GM23338 (cell line): ENCODE data around the gene PSMD5. TPM values are rescaled to one million over a fixed set of nuclear protein-coding genes. Genes with fewer than 3 reads are reported as not detected.

ENCODE experiments used
- ATAC-seq: fragments of 200-7000 bp; cut with Tn5 transposase; 3 replicates; pipeline ENCODE4 v1.9.1; 2020
- DNase-seq: peaks from one replicate; pipeline ENCODE4 v3.0.0-alpha.2; 2015; ENCODE audit warnings: low spot score
- H2AFZ ChIP-seq: fragments of 200-600 bp; sonication (generic); 2 replicates; pipeline ENCODE4 v1.8.0; 2016; ENCODE audit warnings: antibody characterized with exemption, mild to moderate bottlenecking, moderate library complexity
- H3F3A ChIP-seq: fragments of 200-600 bp; sonication (generic); replicated peaks from 2 replicates; pipeline ENCODE4 v1.8.0; 2017; ENCODE audit warnings: antibody characterized with exemption, mixed run types, low read depth
- H3K27ac ChIP-seq: fragments of 200-600 bp; sonication (generic); 2 replicates; pipeline ENCODE4 v1.6.1; 2016; ENCODE audit warnings: low read depth
- H3K27me3 ChIP-seq: fragments of 200-600 bp; sonication (generic); 2 replicates; pipeline ENCODE4 v1.8.0; 2016; ENCODE audit warnings: mild to moderate bottlenecking, mixed run types, moderate library complexity; ENCODE audit not compliant: insufficient read depth
- H3K36me3 ChIP-seq: fragments of 200-600 bp; sonication (generic); 2 replicates; pipeline ENCODE4 v1.8.0; 2016; ENCODE audit warnings: mild to moderate bottlenecking; ENCODE audit not compliant: insufficient read depth
- H3K4me1 ChIP-seq: fragments of 200-600 bp; sonication (generic); 2 replicates; pipeline ENCODE4 v1.8.0; 2016; ENCODE audit warnings: mild to moderate bottlenecking, moderate library complexity; ENCODE audit not compliant: insufficient read depth
- H3K4me2 ChIP-seq: fragments of 200-600 bp; sonication (generic); 2 replicates; pipeline ENCODE4 v1.7.1; 2017; ENCODE audit warnings: mixed run types
- H3K4me3 ChIP-seq: fragments of 200-600 bp; sonication (generic); 2 replicates; pipeline ENCODE4 v1.6.1; 2016; ENCODE audit warnings: mixed run types
- H3K79me2 ChIP-seq: fragments of 200-600 bp; sonication (generic); replicated peaks from 2 replicates; pipeline ENCODE4 v1.8.0; 2017; ENCODE audit warnings: mild to moderate bottlenecking; ENCODE audit not compliant: insufficient read depth
- H3K9me2 ChIP-seq: fragments of 200-600 bp; sonication (generic); 2 replicates; pipeline ENCODE4 v1.8.0; 2017; ENCODE audit not compliant: insufficient read depth
- H4K20me1 ChIP-seq: fragments of 200-600 bp; sonication (generic); replicated peaks from 2 replicates; pipeline ENCODE4 v1.8.0; 2017; ENCODE audit warnings: mild to moderate bottlenecking; ENCODE audit not compliant: insufficient read depth
- H3K27ac Mint-ChIP-seq: 2 replicates; pipeline ENCODE4 v1.8.0; 2020; ENCODE audit warnings: inconsistent platforms, mild to moderate bottlenecking, moderate library complexity, mixed read lengths
- H3K27me3 Mint-ChIP-seq: 3 replicates; pipeline ENCODE4 v1.8.0; 2022; ENCODE audit warnings: low read depth, mild to moderate bottlenecking, moderate library complexity, mixed read lengths, inconsistent platforms; ENCODE audit not compliant: insufficient read depth, poor library complexity
- H3K36me3 Mint-ChIP-seq: 3 replicates; pipeline ENCODE4 v1.8.0; 2021; ENCODE audit warnings: low read depth, mild to moderate bottlenecking, inconsistent platforms, moderate library complexity, mixed read lengths
- H3K4me1 Mint-ChIP-seq: 3 replicates; pipeline ENCODE4 v1.8.0; 2020; ENCODE audit warnings: mild to moderate bottlenecking, inconsistent platforms, mixed read lengths
- H3K4me3 Mint-ChIP-seq: 3 replicates; pipeline ENCODE4 v1.8.0; 2021; ENCODE audit warnings: moderate library complexity, mild to moderate bottlenecking, inconsistent platforms, mixed read lengths
- H3K9me3 Mint-ChIP-seq: 3 replicates; pipeline ENCODE4 v1.8.0; 2020; ENCODE audit warnings: moderate library complexity, mild to moderate bottlenecking, inconsistent platforms, mixed read lengths
- CREB1 ChIP-seq: fragments of 250-450 bp; sonication (Bioruptor Pico); IDR thresholded peaks from 2 replicates; pipeline ENCODE4 v1.5.0; 2020; ENCODE audit warnings: low read depth, mild to moderate bottlenecking, moderate library complexity
- EZH2 ChIP-seq: fragments of 200-600 bp; sonication (generic); IDR thresholded peaks from one replicate; pipeline ENCODE4 v1.8.0; 2017; ENCODE audit warnings: antibody characterized with exemption, mild to moderate bottlenecking, low read depth; ENCODE audit not compliant: unreplicated experiment
- EZH2phosphoT487 ChIP-seq: fragments of 200-600 bp; sonication (generic); IDR thresholded peaks from one replicate; pipeline ENCODE4 v1.8.1; 2018; ENCODE audit warnings: antibody characterized with exemption; ENCODE audit not compliant: unreplicated experiment
- JUNB ChIP-seq: IDR thresholded peaks from one replicate; pipeline ENCODE4 v1.6.1; 2016; ENCODE audit warnings: antibody characterized with exemption; ENCODE audit not compliant: unreplicated experiment
- NANOG ChIP-seq: IDR thresholded peaks from 2 replicates; pipeline ENCODE4 v1.6.1; 2016; ENCODE audit warnings: antibody characterized with exemption, borderline replicate concordance
- POLR2AphosphoS5 ChIP-seq: IDR thresholded peaks from 2 replicates; pipeline ENCODE4 v1.6.1; 2016; ENCODE audit warnings: antibody characterized with exemption, low read depth
- STAT1 ChIP-seq: IDR thresholded peaks from one replicate; pipeline ENCODE4 v1.6.1; 2016; ENCODE audit warnings: antibody characterized with exemption; ENCODE audit not compliant: unreplicated experiment
- ZNF114 ChIP-seq: fragments of 250-450 bp; sonication (Bioruptor Pico); IDR thresholded peaks from 2 replicates; pipeline ENCODE4 v1.5.0; 2020; ENCODE audit warnings: mild to moderate bottlenecking, moderate library complexity
- ZNF331 ChIP-seq: fragments of 250-450 bp; sonication (Bioruptor Pico); IDR thresholded peaks from 2 replicates; pipeline ENCODE4 v1.5.0; 2020; ENCODE audit warnings: low read depth, mild to moderate bottlenecking, moderate library complexity
- polyA plus RNA-seq: library from polyadenylated mRNA; unstranded; fragments of >200 nt; fragmentation: Nextera tagmentation; extraction: Ambion mirVana; gene quantifications from 2 replicates; pipeline ENCODE4 v1.2.1, GENCODE V29; 2016
- total RNA-seq: library from RNA; depleted of rRNA; stranded (reverse); fragments of >200 nt; shearing (Covaris generic); gene quantifications from 2 replicates; pipeline ENCODE4 v1.2.3, GENCODE V29; 2014
- TF ChIP-seq, protein P1 (sequence below), 2 experiments: fragments of 200-600 bp in 1 of 2; sonication (generic) in 1 of 2; conservative IDR thresholded peaks; 2 replicates each; pipeline versions ENCODE4 v1.5.1 to v1.6.1; 2016 to 2017; ENCODE audit warnings: antibody characterized with exemption in 2 of 2, low read depth in 2 of 2, mild to moderate bottlenecking in 2 of 2, moderate library complexity in 1 of 2
- TF ChIP-seq, protein P2 (sequence below): fragments of 250-450 bp; sonication (Bioruptor Pico); IDR thresholded peaks from 2 replicates; pipeline ENCODE4 v1.5.0; 2020; ENCODE audit warnings: mild to moderate bottlenecking, moderate library complexity
- TF ChIP-seq, protein P3 (sequence below): IDR thresholded peaks from one replicate; pipeline ENCODE4 v1.6.1; 2018; ENCODE audit warnings: antibody characterized with exemption; ENCODE audit not compliant: unreplicated experiment
- TF ChIP-seq, protein P4 (sequence below): IDR thresholded peaks from 2 replicates; pipeline ENCODE4 v1.6.1; 2016; ENCODE audit warnings: antibody characterized with exemption

PSMD5 gene
- total and polyA plus RNA-seq, 2 experiments from 2014 or later, result 23.9 to 40.5 TPM

DNA sequence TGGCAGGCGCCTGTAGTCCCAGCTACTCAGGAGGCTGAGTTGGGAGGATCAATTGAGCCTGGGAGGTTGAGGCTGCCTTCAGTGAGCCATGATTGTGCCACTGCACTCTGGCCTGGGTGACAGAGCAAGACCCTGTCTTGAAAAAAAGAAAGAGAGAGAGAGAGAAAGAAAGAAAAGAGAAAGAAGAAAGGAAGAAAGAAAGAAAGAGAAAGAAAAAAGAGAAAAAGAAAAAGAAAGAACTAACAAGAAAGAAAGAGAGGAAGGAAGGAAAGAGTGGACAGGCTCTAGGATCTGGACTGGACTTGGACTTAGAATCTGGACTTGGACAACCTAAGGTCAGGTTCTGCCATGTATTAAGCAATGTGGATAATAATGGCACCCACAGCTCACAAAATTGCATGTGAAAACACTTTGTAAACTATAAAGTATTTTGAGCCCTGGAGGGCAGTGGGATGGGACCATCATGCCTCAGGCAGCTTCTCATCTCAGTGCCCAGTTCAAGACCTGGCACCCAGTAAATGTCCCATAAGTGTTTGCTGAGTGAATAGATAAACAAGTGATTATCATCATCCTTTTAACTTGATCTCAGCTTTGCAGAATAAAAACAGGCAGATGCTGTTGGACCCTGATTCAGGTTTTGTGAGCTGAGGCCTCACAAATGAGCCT is 47.0 kb upstream of the PSMD5 start:
- Histone ChIP-seq H3K79me2 (no peaks in the 10 kb centered on the region), H3K9me2 (no peaks in the 10 kb centered on the region), H3K4me2 (no peak overlapping the region), H3K4me3 (no peak overlapping the region), H3K27me3 (peaks cover 14% of the 10 kb centered on the region), H2AFZ (0 out of 2 replicates have a peak overlapping the region, but pooled peaks have one; percentile 11), H3F3A (peaks cover 8% of the 10 kb centered on the region; the same call in 1 of the 2 replicates), H3K27ac (no peak overlapping the region), H3K4me1 (peaks cover 6% of the 10 kb centered on the region; the same call in 1 of the 2 replicates), H4K20me1 (no peaks in the 10 kb centered on the region), H3K36me3 (no peaks in the 10 kb centered on the region)
- Mint-ChIP-seq H3K4me3 (no peak overlapping the region), H3K9me3 (no peaks in the 10 kb centered on the region), H3K27ac (no peak overlapping the region), H3K27me3 (peaks cover 14% of the 10 kb centered on the region), H3K4me1 (peaks cover 20% of the 10 kb centered on the region), H3K36me3 (no peaks in the 10 kb centered on the region)
- no peak for DNase-seq
- ATAC-seq, result no peak
- TF ChIP-seq NANOG, result no peak
- TF ChIP-seq, protein P1, sequence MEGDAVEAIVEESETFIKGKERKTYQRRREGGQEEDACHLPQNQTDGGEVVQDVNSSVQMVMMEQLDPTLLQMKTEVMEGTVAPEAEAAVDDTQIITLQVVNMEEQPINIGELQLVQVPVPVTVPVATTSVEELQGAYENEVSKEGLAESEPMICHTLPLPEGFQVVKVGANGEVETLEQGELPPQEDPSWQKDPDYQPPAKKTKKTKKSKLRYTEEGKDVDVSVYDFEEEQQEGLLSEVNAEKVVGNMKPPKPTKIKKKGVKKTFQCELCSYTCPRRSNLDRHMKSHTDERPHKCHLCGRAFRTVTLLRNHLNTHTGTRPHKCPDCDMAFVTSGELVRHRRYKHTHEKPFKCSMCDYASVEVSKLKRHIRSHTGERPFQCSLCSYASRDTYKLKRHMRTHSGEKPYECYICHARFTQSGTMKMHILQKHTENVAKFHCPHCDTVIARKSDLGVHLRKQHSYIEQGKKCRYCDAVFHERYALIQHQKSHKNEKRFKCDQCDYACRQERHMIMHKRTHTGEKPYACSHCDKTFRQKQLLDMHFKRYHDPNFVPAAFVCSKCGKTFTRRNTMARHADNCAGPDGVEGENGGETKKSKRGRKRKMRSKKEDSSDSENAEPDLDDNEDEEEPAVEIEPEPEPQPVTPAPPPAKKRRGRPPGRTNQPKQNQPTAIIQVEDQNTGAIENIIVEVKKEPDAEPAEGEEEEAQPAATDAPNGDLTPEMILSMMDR (conservative IDR thresholded peaks at IDR 0.05; ENCODE audit: low read depth in 2 of 2), result no peak
- TF ChIP-seq ZNF331 (CRISPR knock-in tag), result no peak
- no peak for TF ChIP-seq JUNB
- TF ChIP-seq EZH2, result no peak
- no peak for TF ChIP-seq EZH2phosphoT487
- no peak for TF ChIP-seq STAT1
- no peak for TF ChIP-seq CREB1
- TF ChIP-seq, protein P2, sequence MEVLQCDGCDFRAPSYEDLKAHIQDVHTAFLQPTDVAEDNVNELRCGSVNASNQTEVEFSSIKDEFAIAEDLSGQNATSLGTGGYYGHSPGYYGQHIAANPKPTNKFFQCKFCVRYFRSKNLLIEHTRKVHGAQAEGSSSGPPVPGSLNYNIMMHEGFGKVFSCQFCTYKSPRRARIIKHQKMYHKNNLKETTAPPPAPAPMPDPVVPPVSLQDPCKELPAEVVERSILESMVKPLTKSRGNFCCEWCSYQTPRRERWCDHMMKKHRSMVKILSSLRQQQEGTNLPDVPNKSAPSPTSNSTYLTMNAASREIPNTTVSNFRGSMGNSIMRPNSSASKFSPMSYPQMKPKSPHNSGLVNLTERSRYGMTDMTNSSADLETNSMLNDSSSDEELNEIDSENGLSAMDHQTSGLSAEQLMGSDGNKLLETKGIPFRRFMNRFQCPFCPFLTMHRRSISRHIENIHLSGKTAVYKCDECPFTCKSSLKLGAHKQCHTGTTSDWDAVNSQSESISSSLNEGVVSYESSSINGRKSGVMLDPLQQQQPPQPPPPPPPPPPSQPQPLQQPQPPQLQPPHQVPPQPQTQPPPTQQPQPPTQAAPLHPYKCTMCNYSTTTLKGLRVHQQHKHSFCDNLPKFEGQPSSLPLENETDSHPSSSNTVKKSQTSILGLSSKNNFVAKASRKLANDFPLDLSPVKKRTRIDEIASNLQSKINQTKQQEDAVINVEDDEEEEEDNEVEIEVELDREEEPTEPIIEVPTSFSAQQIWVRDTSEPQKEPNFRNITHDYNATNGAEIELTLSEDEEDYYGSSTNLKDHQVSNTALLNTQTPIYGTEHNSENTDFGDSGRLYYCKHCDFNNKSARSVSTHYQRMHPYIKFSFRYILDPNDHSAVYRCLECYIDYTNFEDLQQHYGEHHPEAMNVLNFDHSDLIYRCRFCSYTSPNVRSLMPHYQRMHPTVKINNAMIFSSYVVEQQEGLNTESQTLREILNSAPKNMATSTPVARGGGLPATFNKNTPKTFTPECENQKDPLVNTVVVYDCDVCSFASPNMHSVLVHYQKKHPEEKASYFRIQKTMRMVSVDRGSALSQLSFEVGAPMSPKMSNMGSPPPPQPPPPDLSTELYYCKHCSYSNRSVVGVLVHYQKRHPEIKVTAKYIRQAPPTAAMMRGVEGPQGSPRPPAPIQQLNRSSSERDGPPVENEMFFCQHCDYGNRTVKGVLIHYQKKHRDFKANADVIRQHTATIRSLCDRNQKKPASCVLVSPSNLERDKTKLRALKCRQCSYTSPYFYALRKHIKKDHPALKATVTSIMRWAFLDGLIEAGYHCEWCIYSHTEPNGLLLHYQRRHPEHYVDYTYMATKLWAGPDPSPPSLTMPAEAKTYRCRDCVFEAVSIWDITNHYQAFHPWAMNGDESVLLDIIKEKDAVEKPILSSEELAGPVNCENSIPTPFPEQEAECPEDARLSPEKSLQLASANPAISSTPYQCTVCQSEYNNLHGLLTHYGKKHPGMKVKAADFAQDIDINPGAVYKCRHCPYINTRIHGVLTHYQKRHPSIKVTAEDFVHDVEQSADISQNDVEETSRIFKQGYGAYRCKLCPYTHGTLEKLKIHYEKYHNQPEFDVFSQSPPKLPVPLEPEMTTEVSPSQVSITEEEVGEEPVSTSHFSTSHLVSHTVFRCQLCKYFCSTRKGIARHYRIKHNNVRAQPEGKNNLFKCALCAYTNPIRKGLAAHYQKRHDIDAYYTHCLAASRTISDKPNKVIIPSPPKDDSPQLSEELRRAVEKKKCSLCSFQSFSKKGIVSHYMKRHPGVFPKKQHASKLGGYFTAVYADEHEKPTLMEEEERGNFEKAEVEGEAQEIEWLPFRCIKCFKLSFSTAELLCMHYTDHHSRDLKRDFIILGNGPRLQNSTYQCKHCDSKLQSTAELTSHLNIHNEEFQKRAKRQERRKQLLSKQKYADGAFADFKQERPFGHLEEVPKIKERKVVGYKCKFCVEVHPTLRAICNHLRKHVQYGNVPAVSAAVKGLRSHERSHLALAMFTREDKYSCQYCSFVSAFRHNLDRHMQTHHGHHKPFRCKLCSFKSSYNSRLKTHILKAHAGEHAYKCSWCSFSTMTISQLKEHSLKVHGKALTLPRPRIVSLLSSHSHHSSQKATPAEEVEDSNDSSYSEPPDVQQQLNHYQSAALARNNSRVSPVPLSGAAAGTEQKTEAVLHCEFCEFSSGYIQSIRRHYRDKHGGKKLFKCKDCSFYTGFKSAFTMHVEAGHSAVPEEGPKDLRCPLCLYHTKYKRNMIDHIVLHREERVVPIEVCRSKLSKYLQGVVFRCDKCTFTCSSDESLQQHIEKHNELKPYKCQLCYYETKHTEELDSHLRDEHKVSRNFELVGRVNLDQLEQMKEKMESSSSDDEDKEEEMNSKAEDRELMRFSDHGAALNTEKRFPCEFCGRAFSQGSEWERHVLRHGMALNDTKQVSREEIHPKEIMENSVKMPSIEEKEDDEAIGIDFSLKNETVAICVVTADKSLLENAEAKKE (CRISPR knock-in tag), result no peak
- TF ChIP-seq, protein P3, sequence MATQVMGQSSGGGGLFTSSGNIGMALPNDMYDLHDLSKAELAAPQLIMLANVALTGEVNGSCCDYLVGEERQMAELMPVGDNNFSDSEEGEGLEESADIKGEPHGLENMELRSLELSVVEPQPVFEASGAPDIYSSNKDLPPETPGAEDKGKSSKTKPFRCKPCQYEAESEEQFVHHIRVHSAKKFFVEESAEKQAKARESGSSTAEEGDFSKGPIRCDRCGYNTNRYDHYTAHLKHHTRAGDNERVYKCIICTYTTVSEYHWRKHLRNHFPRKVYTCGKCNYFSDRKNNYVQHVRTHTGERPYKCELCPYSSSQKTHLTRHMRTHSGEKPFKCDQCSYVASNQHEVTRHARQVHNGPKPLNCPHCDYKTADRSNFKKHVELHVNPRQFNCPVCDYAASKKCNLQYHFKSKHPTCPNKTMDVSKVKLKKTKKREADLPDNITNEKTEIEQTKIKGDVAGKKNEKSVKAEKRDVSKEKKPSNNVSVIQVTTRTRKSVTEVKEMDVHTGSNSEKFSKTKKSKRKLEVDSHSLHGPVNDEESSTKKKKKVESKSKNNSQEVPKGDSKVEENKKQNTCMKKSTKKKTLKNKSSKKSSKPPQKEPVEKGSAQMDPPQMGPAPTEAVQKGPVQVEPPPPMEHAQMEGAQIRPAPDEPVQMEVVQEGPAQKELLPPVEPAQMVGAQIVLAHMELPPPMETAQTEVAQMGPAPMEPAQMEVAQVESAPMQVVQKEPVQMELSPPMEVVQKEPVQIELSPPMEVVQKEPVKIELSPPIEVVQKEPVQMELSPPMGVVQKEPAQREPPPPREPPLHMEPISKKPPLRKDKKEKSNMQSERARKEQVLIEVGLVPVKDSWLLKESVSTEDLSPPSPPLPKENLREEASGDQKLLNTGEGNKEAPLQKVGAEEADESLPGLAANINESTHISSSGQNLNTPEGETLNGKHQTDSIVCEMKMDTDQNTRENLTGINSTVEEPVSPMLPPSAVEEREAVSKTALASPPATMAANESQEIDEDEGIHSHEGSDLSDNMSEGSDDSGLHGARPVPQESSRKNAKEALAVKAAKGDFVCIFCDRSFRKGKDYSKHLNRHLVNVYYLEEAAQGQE, result no peak
- no peak for TF ChIP-seq ZNF114 (CRISPR knock-in tag)
- TF ChIP-seq, protein P4, sequence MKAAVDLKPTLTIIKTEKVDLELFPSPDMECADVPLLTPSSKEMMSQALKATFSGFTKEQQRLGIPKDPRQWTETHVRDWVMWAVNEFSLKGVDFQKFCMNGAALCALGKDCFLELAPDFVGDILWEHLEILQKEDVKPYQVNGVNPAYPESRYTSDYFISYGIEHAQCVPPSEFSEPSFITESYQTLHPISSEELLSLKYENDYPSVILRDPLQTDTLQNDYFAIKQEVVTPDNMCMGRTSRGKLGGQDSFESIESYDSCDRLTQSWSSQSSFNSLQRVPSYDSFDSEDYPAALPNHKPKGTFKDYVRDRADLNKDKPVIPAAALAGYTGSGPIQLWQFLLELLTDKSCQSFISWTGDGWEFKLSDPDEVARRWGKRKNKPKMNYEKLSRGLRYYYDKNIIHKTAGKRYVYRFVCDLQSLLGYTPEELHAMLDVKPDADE, result no peak
- no peak for TF ChIP-seq POLR2AphosphoS5
